Activated CD4-positive, alpha-beta T cell treated with anti-CD3 and anti-CD28 coated beads for 36 hours (primary cell): ENCODE measurements around the gene ECE1. TPM values are rescaled to one million over a fixed set of nuclear protein-coding genes. Genes with fewer than 3 reads are reported as not detected.

Experiments
- ATAC-seq: fragments of 200-7000 bp; cut with Tn5 transposase; one replicate; pipeline ENCODE4 v1.10.0; 2021; ENCODE audit warnings: mild to moderate bottlenecking, moderate library complexity
- CTCF ChIA-PET: fragments of 350-600 bp; sonication (Branson Sonifier 250); formaldehyde crosslinking; loops from one replicate; lab custom pipeline; 2021; ENCODE audit warnings: antibody characterized with exemption; lab: Charles Lee
- POLR2A ChIA-PET: fragments of 350-600 bp; sonication (Branson Sonifier 250); formaldehyde crosslinking; loops from one replicate; lab custom pipeline; 2021; ENCODE audit warnings: antibody characterized with exemption, inconsistent platforms; lab: Charles Lee
- DNase-seq: peaks from one replicate; pipeline ENCODE4 v3.0.0-alpha.2; 2020
- H3K27ac Mint-ChIP-seq: one replicate; pipeline ENCODE4 v1.8.0; 2021; ENCODE audit warnings: mixed read lengths
- H3K27me3 Mint-ChIP-seq: one replicate; pipeline ENCODE4 v1.8.0; 2021; ENCODE audit warnings: mixed read lengths
- H3K36me3 Mint-ChIP-seq: one replicate; pipeline ENCODE4 v1.8.0; 2021; ENCODE audit warnings: low read depth, mixed read lengths
- H3K4me1 Mint-ChIP-seq: one replicate; pipeline ENCODE4 v1.8.0; 2021; ENCODE audit warnings: mixed read lengths
- H3K4me3 Mint-ChIP-seq: one replicate; pipeline ENCODE4 v1.8.0; 2021; ENCODE audit warnings: mild to moderate bottlenecking, moderate library complexity, mixed read lengths
- H3K9me3 Mint-ChIP-seq: one replicate; pipeline ENCODE4 v1.8.0; 2021; ENCODE audit warnings: low read depth, mixed read lengths
- intact Hi-C, 2 experiments: fragments of 100-400 bp; cut with DNase I in 1 of 2; cut with micrococcal nuclease in 1 of 2; formaldehyde crosslinking; loops; one replicate each; pipeline versions ENCODE4 v1.14.2 to v1.15.1; 2022 to 2024; cut with DNase I, micrococcal nuclease
- total RNA-seq, 2 experiments: library from RNA; stranded (reverse); gene quantifications; one replicate each; pipeline ENCODE4 v1.2.3, GENCODE V29; 2021

ECE1 gene
- total RNA-seq, 2 experiments from 2014 or later, result 130 to 162 TPM

GRCh38 chr1:21307210-21307609 lies 16.9 kb upstream of the ECE1 start:
- no peaks in the 10 kb centered on the region for H3K27me3 Mint-ChIP-seq
- no peaks in the 10 kb centered on the region for H3K9me3 Mint-ChIP-seq
- DNase-seq (peak; percentile 35), ATAC-seq (peak; percentile 37)
- ChIA-PET POLR2A (no interaction called here), CTCF (interaction anchor here (0.6 to 2.4 kb wide), 2 partner anchors 18 to 83 kb away, joined by 3 to 6 read pairs; no protein-coding TSS in a partner anchor)
- peak overlapping the region; percentile 74 for H3K27ac Mint-ChIP-seq
- H3K36me3 Mint-ChIP-seq, result peaks cover 19% of the 10 kb centered on the region
- peaks cover 79% of the 10 kb centered on the region for H3K4me1 Mint-ChIP-seq
- intact Hi-C loops, result no loop called here
- no peak overlapping the region for H3K4me3 Mint-ChIP-seq

DNA sequence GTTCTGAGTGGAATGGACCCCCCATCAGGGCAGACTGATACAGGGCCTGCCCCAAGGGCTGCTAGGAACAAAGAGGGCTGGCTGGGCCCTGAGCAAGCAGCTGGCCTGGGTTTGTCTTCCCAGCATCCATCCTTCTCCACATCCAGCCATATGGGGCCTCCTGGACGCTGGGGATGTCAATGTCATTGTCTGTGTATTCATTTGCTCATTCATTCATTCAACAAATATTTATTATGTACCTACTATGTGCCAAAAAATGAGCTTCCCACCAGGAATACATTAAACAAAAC lies 15.6 kb upstream of the ECE1 start:
- no peak for ATAC-seq
- peaks cover 80% of the 10 kb centered on the region for H3K4me1 Mint-ChIP-seq
- H3K27me3 Mint-ChIP-seq, result no peaks in the 10 kb centered on the region
- DNase-seq, result no peak
- no peak overlapping the region for H3K27ac Mint-ChIP-seq
- CTCF ChIA-PET, result interaction anchor here (0.7 kb wide), 1 partner anchor 31 kb away, joined by 3 read pairs; no protein-coding TSS in a partner anchor
- POLR2A ChIA-PET, result no interaction called here
- H3K4me3 Mint-ChIP-seq, result no peak overlapping the region
- H3K36me3 Mint-ChIP-seq, result peaks cover 18% of the 10 kb centered on the region
- H3K9me3 Mint-ChIP-seq, result no peaks in the 10 kb centered on the region
- intact Hi-C loops, result no loop called here

GRCh38 chr1:21305155-21305899 lies 15.1 kb upstream of the ECE1 start:
- Mint-ChIP-seq H3K36me3 (peaks cover 16% of the 10 kb centered on the region), H3K27me3 (no peaks in the 10 kb centered on the region), H3K9me3 (no peaks in the 10 kb centered on the region), H3K4me1 (peaks cover 80% of the 10 kb centered on the region), H3K4me3 (no peak overlapping the region), H3K27ac (peak overlapping the region; percentile 68)
- ChIA-PET POLR2A (no interaction called here), CTCF (no interaction called here)
- DNase-seq (no peak), ATAC-seq (no peak)
- intact Hi-C loops, result no loop called here

DNA sequence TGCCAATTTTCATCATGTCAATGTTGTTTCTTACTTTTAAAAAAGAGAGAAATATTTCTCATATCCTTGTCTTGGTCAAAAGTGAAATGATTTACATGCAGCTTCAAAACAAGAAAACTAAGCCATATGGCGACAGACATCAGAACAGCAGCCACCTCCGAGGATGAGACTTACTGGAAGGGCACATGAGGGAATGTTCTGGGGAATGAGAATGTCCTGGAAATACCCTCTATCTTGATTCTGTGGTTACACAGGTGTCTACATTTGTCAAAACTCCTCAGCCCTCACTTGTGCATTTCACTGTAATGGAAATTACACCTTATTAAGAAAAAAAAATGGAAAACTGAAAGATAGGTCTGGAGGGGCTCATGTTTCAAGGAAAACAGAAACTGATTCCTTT lies 14.2 kb upstream of the ECE1 start:
- Mint-ChIP-seq H3K4me3 (no peak overlapping the region), H3K27me3 (no peaks in the 10 kb centered on the region), H3K36me3 (peaks cover 13% of the 10 kb centered on the region), H3K4me1 (peaks cover 81% of the 10 kb centered on the region), H3K9me3 (no peaks in the 10 kb centered on the region), H3K27ac (peak overlapping the region; percentile 69)
- DNase-seq (no peak), ATAC-seq (no peak)
- ChIA-PET CTCF (no interaction called here), POLR2A (no interaction called here)
- intact Hi-C loops, result no loop called here

DNA sequence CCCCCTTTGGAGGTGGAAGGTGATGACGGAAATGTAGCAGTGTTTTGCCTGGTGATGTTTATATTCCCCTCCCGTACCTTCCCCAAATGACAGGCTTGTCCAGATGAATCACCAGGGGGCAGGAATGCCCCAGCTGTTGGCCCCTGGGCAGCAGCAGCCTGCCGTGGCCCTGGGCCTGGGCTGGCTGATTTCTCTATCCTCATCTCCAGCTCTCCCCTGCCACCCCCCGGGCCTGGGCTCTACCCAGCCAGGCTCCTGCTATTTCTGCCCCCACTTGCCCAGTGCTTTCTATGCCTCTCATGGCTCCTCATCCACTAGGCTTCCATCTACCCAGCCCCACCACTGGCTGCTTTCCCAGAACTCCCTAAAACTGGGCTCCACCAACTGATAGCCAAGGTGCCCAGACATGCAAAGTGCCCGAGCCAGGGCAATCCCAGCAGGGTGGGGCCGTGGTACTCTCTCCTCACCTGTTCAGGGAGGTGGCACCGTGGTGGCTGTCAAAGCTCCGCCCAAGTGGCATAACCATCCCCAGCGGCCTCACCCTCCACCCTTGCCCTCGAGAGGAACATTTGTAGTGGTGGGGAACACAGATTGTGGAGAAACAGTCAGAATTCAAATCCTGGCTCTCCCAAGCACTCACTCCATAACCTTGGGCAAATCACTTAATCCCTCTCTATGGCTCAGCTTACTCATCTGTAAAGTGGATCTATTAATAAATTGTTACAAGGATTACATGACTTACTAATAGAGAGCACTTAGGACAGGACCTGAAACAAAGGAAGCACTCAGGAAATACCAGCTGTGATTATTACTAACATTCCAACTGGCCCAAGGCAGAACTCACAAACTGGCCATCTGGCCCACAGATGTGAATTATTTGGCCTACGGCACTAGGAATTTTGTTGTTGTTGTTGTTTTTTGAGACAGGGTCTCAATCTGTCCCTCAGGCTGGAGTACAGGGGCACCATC lies 12.8 kb upstream of the ECE1 start:
- ATAC-seq (no peak), DNase-seq (no peak)
- Mint-ChIP-seq H3K9me3 (no peaks in the 10 kb centered on the region), H3K4me1 (peaks cover 82% of the 10 kb centered on the region), H3K4me3 (no peak overlapping the region), H3K27ac (peak overlapping the region; percentile 31), H3K36me3 (peaks cover 19% of the 10 kb centered on the region), H3K27me3 (no peaks in the 10 kb centered on the region)
- ChIA-PET CTCF (interaction anchor here (1.5 kb wide), 1 partner anchor 33 kb away, joined by 3 read pairs; no protein-coding TSS in a partner anchor), POLR2A (no interaction called here)
- intact Hi-C loops, result no loop called here

DNA sequence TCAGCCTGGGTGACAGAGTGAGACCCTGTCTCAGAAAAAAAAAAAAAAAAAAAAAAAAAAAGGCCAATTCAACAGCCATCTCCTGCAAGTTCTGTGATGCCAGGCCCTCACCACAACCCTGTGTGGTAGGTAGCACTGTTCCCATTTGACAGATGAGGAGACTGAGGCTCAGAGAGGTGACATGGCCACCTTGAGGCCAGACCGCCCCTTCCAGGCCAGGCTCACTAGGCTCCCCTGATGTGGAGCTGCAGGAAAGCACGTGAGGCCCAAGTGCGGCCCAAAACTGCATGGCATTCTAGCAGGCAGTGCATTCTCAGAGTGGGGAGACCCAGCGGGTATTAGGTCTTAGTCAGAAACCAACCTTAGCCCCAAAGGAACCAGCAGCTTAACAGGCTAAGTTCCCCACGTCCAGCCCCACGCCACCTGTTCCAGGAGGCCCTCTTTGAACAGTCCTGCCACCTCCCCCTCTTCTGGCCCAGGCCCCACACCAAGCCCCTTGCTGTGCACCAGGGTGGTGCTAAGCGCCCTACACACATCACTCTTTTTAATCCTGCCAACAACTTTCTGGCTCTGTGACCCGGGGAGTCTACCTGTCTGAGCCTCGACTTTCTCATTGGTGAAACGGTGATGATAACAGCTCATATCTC lies 11.7 kb upstream of the ECE1 start:
- DNase-seq (no peak), ATAC-seq (no peak)
- Mint-ChIP-seq H3K4me1 (peaks cover 82% of the 10 kb centered on the region), H3K27me3 (no peaks in the 10 kb centered on the region), H3K36me3 (peaks cover 25% of the 10 kb centered on the region), H3K4me3 (no peak overlapping the region), H3K9me3 (no peaks in the 10 kb centered on the region), H3K27ac (no peak overlapping the region)
- ChIA-PET CTCF (interaction anchor here (0.9 to 1.7 kb wide), 2 partner anchors 9 to 15 kb away, joined by 3 to 6 read pairs; no protein-coding TSS in a partner anchor), POLR2A (no interaction called here)
- intact Hi-C loops, result no loop called here

- ChIA-PET CTCF (interaction anchor here (1.2 to 2.7 kb wide), 3 partner anchors 8 to 34 kb away, joined by 4 to 11 read pairs (median 6); no protein-coding TSS in a partner anchor), POLR2A (interaction anchor here (0.7 kb wide), 1 partner anchor 37 kb away, joined by 4 read pairs; no protein-coding TSS in a partner anchor)
- Mint-ChIP-seq H3K4me3 (no peak overlapping the region), H3K27me3 (no peaks in the 10 kb centered on the region), H3K4me1 (peaks cover 82% of the 10 kb centered on the region), H3K36me3 (peaks cover 32% of the 10 kb centered on the region), H3K9me3 (no peaks in the 10 kb centered on the region), H3K27ac (peak overlapping the region; percentile 37)
- intact Hi-C loops, result no loop called here
- ATAC-seq (no peak), DNase-seq (no peak)
Measured at GRCh38 chr1:21300774-21301173, 10.5 kb upstream of the ECE1 start.

DNA sequence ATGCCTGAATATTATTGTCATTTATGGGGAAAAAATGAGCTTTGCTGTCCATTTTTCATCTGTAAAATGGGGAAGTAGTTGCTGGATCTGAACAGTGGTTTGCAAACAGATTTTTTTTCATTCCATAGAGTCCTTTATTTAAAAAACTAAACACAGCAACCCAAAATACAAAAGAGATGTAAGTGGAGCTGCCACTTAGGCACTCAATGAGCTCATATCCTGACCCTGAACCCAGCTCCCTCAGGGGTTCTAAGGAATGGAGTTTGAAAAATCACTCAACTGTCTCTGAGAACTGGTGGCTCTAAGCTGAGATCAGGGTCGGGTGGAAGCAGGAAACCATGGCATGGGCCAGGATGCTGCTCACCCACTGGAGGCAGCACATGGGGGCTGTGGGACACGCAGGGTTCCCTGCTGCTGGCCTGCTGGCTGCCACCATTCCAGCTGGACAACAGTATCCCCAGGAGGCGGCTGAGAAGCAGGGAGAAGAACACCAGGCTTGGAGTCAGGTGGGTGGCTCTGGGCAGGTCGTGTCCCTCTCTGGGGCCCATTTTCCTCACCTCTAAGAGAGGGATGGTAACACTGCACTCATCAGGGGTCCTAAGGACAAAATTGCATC lies 9.6 kb upstream of the ECE1 start:
- no peak overlapping the region for H3K4me3 Mint-ChIP-seq
- POLR2A ChIA-PET, result interaction anchor here (0.7 kb wide), 1 partner anchor 38 kb away, joined by 4 read pairs; no protein-coding TSS in a partner anchor
- DNase-seq (no peak), ATAC-seq (no peak)
- intact Hi-C loops, result loop anchor here in 1 of 2 experiments (5.0 kb wide), 1 partner anchor 368 kb away; no protein-coding TSS in a partner anchor
- CTCF ChIA-PET, result interaction anchor here (0.5 to 2.7 kb wide), 14 partner anchors 7 to 1051 kb away, joined by 3 to 11 read pairs (median 4); no protein-coding TSS in a partner anchor
- peaks cover 81% of the 10 kb centered on the region for H3K4me1 Mint-ChIP-seq
- peaks cover 32% of the 10 kb centered on the region for H3K36me3 Mint-ChIP-seq
- no peaks in the 10 kb centered on the region for H3K27me3 Mint-ChIP-seq
- H3K9me3 Mint-ChIP-seq, result no peaks in the 10 kb centered on the region
- peak overlapping the region; percentile 80 for H3K27ac Mint-ChIP-seq

DNA sequence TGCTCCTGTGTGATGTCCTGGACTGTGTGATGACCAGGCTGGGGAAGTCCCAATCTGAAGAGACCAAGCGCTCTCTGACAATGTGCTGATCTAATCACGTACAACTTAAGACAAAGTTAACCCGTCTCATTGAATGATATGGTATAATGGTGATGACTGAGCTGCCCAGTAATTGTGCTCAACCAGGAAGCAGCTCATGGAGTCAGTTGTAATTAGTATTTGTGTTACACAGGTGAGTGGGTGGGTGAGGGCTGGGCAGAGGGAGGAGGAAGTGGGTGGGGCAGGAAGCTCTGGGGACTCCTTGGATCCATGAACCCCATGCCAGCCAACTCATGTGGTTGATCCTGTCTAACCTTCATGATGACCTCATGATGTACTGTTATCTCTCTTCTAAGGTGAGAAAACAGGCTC lies 8.7 kb upstream of the ECE1 start:
- no peak overlapping the region for H3K4me3 Mint-ChIP-seq
- intact Hi-C loops, result loop anchor here in 1 of 2 experiments (5.0 kb wide), 1 partner anchor 367 kb away; no protein-coding TSS in a partner anchor
- ChIA-PET POLR2A (interaction anchor here (0.6 kb wide), 1 partner anchor 35 kb away, joined by 3 read pairs; no protein-coding TSS in a partner anchor), CTCF (interaction anchor here (0.6 to 2.7 kb wide), 10 partner anchors 11 to 658 kb away, joined by 3 to 11 read pairs (median 4); no protein-coding TSS in a partner anchor)
- H3K36me3 Mint-ChIP-seq, result peaks cover 32% of the 10 kb centered on the region
- H3K27me3 Mint-ChIP-seq, result no peaks in the 10 kb centered on the region
- peak; percentile 64 for DNase-seq
- peak overlapping the region; percentile 80 for H3K27ac Mint-ChIP-seq
- H3K9me3 Mint-ChIP-seq, result no peaks in the 10 kb centered on the region
- peak; percentile 2 for ATAC-seq
- peaks cover 81% of the 10 kb centered on the region for H3K4me1 Mint-ChIP-seq

DNA sequence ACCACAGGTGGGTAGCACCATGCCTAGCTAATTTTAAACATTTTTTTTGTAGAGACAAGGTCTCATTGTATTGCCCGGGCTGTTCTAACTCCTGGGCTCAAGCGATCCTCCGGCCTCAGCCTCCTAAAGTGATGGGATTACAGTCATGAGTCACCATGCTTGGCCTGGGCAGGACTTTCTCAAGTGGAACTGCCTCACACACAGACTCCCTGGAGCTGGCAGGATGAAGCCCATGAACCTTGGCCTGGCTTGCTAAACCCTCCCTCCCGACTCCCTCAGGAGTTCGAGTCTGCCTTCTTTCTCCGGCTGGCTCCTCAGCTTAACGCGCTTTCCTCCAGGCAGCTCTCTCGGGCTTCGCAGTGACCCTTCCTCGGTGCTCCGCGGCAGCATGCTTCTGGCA lies 7.7 kb upstream of the ECE1 start:
- peak overlapping the region; percentile 80 for H3K27ac Mint-ChIP-seq

More for the DNA sequence above, 7.7 kb upstream of the ECE1 start:
- ATAC-seq, result no peak
- ChIA-PET POLR2A (interaction anchor here (0.6 to 1.7 kb wide), 2 partner anchors 11 to 26 kb away, joined by 3 to 4 read pairs; no protein-coding TSS in a partner anchor), CTCF (interaction anchor here (1.5 to 2.2 kb wide), 2 partner anchors 25 to 28 kb away, joined by 5 to 11 read pairs; no protein-coding TSS in a partner anchor)
- intact Hi-C loops, result loop anchor here in 1 of 2 experiments (5.0 kb wide), 1 partner anchor 366 kb away; no protein-coding TSS in a partner anchor
- peaks cover 32% of the 10 kb centered on the region for H3K36me3 Mint-ChIP-seq
- peaks cover 86% of the 10 kb centered on the region for H3K4me1 Mint-ChIP-seq
- no peak for DNase-seq
- no peaks in the 10 kb centered on the region for H3K27me3 Mint-ChIP-seq
- no peaks in the 10 kb centered on the region for H3K9me3 Mint-ChIP-seq
- no peak overlapping the region for H3K4me3 Mint-ChIP-seq
